Stimulated activated memory B cell treated with anti-CD40 and anti-IgM and Interleukin-4, amounts not matched to agents 10 μg/mL and 1 μg/mL and 100 μg/mL, for 72 hours (primary cell): ENCODE measurements around the gene GPR139.

ENCODE experiments used
- ATAC-seq: fragments of 150-1000 bp; cut with Tn5 transposase; 2 replicates; pipeline ENCODE4 v1.10.0; 2021
- H3K27ac Mint-ChIP-seq: one replicate; pipeline ENCODE4 v1.8.0; 2022; ENCODE audit warnings: mild to moderate bottlenecking, mixed read lengths
- H3K27me3 Mint-ChIP-seq: one replicate; pipeline ENCODE4 v1.8.0; 2022; ENCODE audit warnings: mixed read lengths
- H3K36me3 Mint-ChIP-seq: one replicate; pipeline ENCODE4 v1.8.0; 2022; ENCODE audit warnings: mixed read lengths
- H3K4me1 Mint-ChIP-seq: one replicate; pipeline ENCODE4 v1.8.0; 2022; ENCODE audit warnings: mixed read lengths
- H3K4me3 Mint-ChIP-seq: one replicate; pipeline ENCODE4 v1.8.0; 2022; ENCODE audit warnings: mild to moderate bottlenecking, moderate library complexity, mixed read lengths
- H3K9me3 Mint-ChIP-seq: one replicate; pipeline ENCODE4 v1.8.0; 2022; ENCODE audit warnings: mixed read lengths

GPR139 gene

GRCh38 chr16:20074099-20074991 is 655 bp upstream of the GPR139 start:
- Mint-ChIP-seq H3K27me3 (peaks cover 34% of the 10 kb centered on the region), H3K27ac (no peak overlapping the region), H3K4me1 (no peaks in the 10 kb centered on the region), H3K4me3 (no peak overlapping the region), H3K9me3 (peaks cover 13% of the 10 kb centered on the region), H3K36me3 (no peaks in the 10 kb centered on the region)
- ATAC-seq = no peak

GRCh38 chr16:20072874-20073202 is 852 bp downstream of the GPR139 start:
- no peak overlapping the region for H3K27ac Mint-ChIP-seq
- ATAC-seq = no peak
- no peak overlapping the region for H3K4me3 Mint-ChIP-seq
- H3K36me3 Mint-ChIP-seq = no peaks in the 10 kb centered on the region
- peaks cover 7% of the 10 kb centered on the region for H3K9me3 Mint-ChIP-seq
- peaks cover 24% of the 10 kb centered on the region for H3K27me3 Mint-ChIP-seq
- no peaks in the 10 kb centered on the region for H3K4me1 Mint-ChIP-seq

GRCh38 chr16:20072146-20072873 is 1.4 kb downstream of the GPR139 start:
- ATAC-seq = no peak
- Mint-ChIP-seq H3K27ac (no peak overlapping the region), H3K27me3 (peaks cover 24% of the 10 kb centered on the region), H3K36me3 (no peaks in the 10 kb centered on the region), H3K9me3 (peaks cover 10% of the 10 kb centered on the region), H3K4me1 (no peaks in the 10 kb centered on the region), H3K4me3 (no peak overlapping the region)

DNA sequence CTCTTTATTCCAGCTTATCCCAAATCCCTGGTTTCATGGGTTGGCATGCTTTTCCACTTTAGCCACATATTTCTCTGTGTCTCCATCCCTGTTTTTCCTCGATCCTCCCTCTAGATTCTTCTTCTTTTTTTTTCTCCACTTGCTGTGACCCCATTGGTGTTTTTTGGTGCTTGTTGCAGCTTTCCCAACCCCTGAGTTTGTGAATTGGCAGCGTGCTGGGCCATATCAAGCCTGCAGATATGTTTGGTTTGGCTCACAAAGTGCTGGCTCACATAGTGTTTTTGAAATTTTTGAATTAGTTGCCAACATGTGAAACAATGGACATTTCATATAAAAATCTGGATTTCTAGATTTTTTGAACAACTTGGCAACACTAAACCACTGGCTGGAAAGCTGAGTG is 8.8 kb downstream of the GPR139 start:
- H3K9me3 Mint-ChIP-seq = peaks cover 19% of the 10 kb centered on the region
- H3K4me3 Mint-ChIP-seq = no peak overlapping the region
- H3K27ac Mint-ChIP-seq = no peak overlapping the region
- no peaks in the 10 kb centered on the region for H3K4me1 Mint-ChIP-seq
- no peaks in the 10 kb centered on the region for H3K36me3 Mint-ChIP-seq
- ATAC-seq = no peak
- no peaks in the 10 kb centered on the region for H3K27me3 Mint-ChIP-seq

DNA sequence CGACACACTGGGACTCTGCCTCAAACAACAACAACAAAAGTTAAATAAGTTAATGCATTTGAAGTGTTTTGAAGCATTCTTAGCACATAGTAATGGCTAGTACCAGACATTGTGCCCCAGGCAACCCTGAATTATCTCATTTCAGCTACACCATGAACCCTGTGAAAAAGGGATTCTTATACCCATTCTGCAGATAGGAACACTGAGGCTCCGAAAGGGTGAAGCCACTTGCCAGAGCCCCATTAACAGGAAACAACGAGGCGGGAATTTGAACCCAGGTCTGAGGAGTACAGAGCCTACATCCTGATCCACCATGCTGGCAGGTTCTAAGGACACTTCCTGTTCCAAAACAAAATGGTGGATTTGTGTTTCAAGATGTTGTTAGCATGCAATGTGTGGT is 9.2 kb downstream of the GPR139 start:
- H3K27me3 Mint-ChIP-seq = no peaks in the 10 kb centered on the region
- H3K9me3 Mint-ChIP-seq = peaks cover 15% of the 10 kb centered on the region
- no peak overlapping the region for H3K27ac Mint-ChIP-seq
- no peaks in the 10 kb centered on the region for H3K4me1 Mint-ChIP-seq
- H3K4me3 Mint-ChIP-seq = no peak overlapping the region
- no peaks in the 10 kb centered on the region for H3K36me3 Mint-ChIP-seq
- no peak for ATAC-seq

GRCh38 chr16:20061132-20061531 is 12.6 kb downstream of the GPR139 start:
- Mint-ChIP-seq H3K27me3 (no peaks in the 10 kb centered on the region), H3K9me3 (peaks cover 16% of the 10 kb centered on the region), H3K36me3 (no peaks in the 10 kb centered on the region), H3K27ac (no peak overlapping the region), H3K4me3 (no peak overlapping the region), H3K4me1 (no peaks in the 10 kb centered on the region)
- no peak for ATAC-seq

DNA sequence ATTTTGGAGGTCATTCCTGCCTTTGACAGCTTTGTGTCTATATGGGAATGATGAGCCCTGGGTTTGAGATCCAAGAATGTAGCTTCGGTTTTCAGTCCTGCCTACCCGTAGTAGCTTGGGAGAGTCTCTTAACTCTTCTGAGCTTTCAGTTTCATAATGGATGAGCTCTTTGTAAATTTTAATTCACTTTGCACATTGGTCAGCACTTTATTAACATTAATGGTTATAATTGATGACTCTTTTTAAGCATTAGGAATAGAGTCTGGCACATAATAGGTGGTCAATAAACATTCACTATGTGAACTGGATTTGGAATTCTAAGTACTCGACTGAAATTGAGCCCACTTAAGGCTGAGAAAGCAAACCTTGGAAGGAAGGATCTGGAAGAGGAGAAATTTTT is 17.3 kb downstream of the GPR139 start:
- H3K36me3 Mint-ChIP-seq = no peaks in the 10 kb centered on the region
- H3K9me3 Mint-ChIP-seq = peaks cover 19% of the 10 kb centered on the region
- no peaks in the 10 kb centered on the region for H3K27me3 Mint-ChIP-seq
- ATAC-seq = no peak
- H3K4me1 Mint-ChIP-seq = no peaks in the 10 kb centered on the region
- H3K4me3 Mint-ChIP-seq = no peak overlapping the region
- no peak overlapping the region for H3K27ac Mint-ChIP-seq

GRCh38 chr16:20053336-20053735 is 20.4 kb downstream of the GPR139 start:
- no peak for ATAC-seq
- no peaks in the 10 kb centered on the region for H3K36me3 Mint-ChIP-seq
- no peaks in the 10 kb centered on the region for H3K4me1 Mint-ChIP-seq
- peaks cover 6% of the 10 kb centered on the region for H3K9me3 Mint-ChIP-seq
- H3K27ac Mint-ChIP-seq = no peak overlapping the region
- no peak overlapping the region for H3K4me3 Mint-ChIP-seq
- no peaks in the 10 kb centered on the region for H3K27me3 Mint-ChIP-seq

DNA sequence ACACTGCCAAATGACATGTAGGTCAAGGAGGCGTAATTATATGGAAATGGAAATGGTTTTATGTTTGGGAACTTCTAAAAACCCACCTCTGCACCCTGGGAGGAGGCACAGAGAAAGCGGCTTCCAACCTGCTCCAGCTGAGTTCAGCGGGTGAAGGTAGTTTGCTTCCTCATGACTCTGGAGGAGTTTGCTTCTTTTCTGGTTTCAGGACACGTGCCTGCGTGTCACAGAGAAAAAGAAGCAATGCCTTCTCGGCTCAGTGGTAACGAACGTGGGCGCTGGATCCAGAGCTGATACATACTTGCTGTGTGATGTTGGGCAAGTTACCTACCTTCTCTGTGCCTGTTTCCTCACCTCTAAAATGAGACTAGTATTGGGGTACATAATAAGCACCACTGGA is 22.1 kb downstream of the GPR139 start:
- Mint-ChIP-seq H3K27ac (no peak overlapping the region), H3K36me3 (no peaks in the 10 kb centered on the region), H3K4me1 (no peaks in the 10 kb centered on the region), H3K4me3 (no peak overlapping the region), H3K27me3 (no peaks in the 10 kb centered on the region), H3K9me3 (peaks cover 2% of the 10 kb centered on the region)
- no peak for ATAC-seq

- Mint-ChIP-seq H3K36me3 (no peaks in the 10 kb centered on the region), H3K9me3 (peaks cover 5% of the 10 kb centered on the region), H3K27me3 (no peaks in the 10 kb centered on the region), H3K4me3 (no peak overlapping the region), H3K4me1 (no peaks in the 10 kb centered on the region), H3K27ac (no peak overlapping the region)
- ATAC-seq = no peak
These were observed 22.5 kb downstream of the GPR139 start for GRCh38 chr16:20051147-20051546.

DNA sequence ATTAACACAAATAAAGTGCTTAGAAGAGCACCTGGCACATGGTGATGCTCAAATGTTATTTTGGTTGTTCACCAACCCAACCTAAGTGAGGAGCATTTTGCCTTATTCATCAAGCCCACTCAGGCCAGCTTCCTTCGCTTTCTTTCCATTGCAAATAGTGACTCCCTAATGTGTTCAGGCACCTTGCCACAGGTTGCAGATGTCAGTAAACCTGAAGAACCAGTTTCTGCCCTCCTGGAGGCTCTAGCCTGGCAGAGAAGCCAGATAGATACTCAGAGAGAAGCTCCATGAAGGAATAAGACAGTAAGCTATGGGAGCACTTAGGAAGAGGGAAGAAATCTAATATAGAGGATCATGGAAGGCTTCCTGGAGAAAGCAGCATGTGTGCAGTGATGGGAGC is 23.9 kb downstream of the GPR139 start:
- no peak for ATAC-seq
- Mint-ChIP-seq H3K9me3 (peaks cover 5% of the 10 kb centered on the region), H3K27ac (no peak overlapping the region), H3K4me1 (no peaks in the 10 kb centered on the region), H3K4me3 (no peak overlapping the region), H3K36me3 (no peaks in the 10 kb centered on the region), H3K27me3 (no peaks in the 10 kb centered on the region)

DNA sequence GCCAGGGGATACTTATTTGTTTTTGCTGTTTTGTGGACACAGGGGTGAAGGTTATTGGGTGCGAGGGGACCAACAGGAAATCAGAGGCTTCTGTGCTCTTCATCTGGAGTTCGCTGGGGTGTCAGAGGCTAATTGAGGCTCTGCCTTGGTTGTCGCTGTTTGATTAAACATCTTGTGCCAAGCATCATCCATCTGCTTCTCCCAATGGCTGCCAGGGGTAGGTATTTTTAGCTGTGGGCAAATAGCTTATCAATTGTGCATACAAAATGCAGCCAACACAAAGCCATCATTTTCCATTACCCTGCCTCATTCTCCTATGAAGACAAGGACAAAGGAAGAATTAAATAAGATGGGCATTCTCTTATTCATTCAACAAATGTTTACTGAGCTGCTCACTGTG is 27.8 kb downstream of the GPR139 start:
- no peak overlapping the region for H3K27ac Mint-ChIP-seq

DNA sequence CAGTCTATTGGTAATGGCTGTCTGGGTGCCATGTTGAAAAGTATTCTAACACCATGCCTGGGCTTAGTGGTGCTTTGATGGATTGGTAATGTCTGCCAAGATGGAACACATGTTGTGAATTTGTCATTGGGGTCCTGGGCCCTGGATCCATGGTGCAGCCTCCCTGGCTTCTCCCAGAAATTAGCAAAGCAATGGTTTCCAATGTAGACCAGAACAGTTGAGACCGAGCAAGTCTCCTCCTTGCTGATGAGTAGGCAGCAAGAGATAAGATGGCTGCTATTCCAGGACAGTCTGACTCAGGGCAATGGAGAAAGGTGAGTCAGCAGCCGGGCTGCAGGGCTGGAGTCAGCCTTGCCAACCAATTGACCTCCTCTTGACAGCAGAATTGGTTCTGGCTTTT is 30.8 kb downstream of the GPR139 start:
- Mint-ChIP-seq H3K9me3 (peaks cover 3% of the 10 kb centered on the region), H3K4me1 (no peaks in the 10 kb centered on the region), H3K36me3 (no peaks in the 10 kb centered on the region), H3K27ac (no peak overlapping the region), H3K4me3 (no peak overlapping the region), H3K27me3 (no peaks in the 10 kb centered on the region)
- ATAC-seq = no peak

More for the DNA sequence above, 27.8 kb downstream of the GPR139 start:
- ATAC-seq = no peak
- Mint-ChIP-seq H3K9me3 (peaks cover 3% of the 10 kb centered on the region), H3K36me3 (no peaks in the 10 kb centered on the region), H3K4me3 (no peak overlapping the region), H3K27me3 (no peaks in the 10 kb centered on the region), H3K4me1 (no peaks in the 10 kb centered on the region)

GRCh38 chr16:20041924-20042596 is 31.6 kb downstream of the GPR139 start:
- no peak for ATAC-seq
- Mint-ChIP-seq H3K36me3 (no peaks in the 10 kb centered on the region), H3K27me3 (no peaks in the 10 kb centered on the region), H3K4me1 (no peaks in the 10 kb centered on the region), H3K4me3 (no peak overlapping the region), H3K9me3 (peaks cover 3% of the 10 kb centered on the region), H3K27ac (no peak overlapping the region)

- H3K27me3 Mint-ChIP-seq = no peaks in the 10 kb centered on the region
- H3K27ac Mint-ChIP-seq = no peak overlapping the region
These were observed 33.7 kb downstream of the GPR139 start for GRCh38 chr16:20040011-20040410.

More at GRCh38 chr16:20040011-20040410, 33.7 kb downstream of the GPR139 start:
- peaks cover 9% of the 10 kb centered on the region for H3K9me3 Mint-ChIP-seq
- H3K4me1 Mint-ChIP-seq = no peaks in the 10 kb centered on the region
- ATAC-seq = no peak
- H3K36me3 Mint-ChIP-seq = no peaks in the 10 kb centered on the region
- H3K4me3 Mint-ChIP-seq = no peak overlapping the region
